WTC11 (cell line): ENCODE measurements around the gene C1orf167.

ENCODE experiments used
- CREB1 ChIP-seq: sonication (generic); formaldehyde crosslinking; IDR thresholded peaks from 2 replicates; pipeline ENCODE4 v1.8.0; 2023; ENCODE audit warnings: mild to moderate bottlenecking, missing genetic modification reagents
- CTCF ChIP-seq: fragments of 200-600 bp; IDR thresholded peaks from 2 replicates; pipeline ENCODE4 v1.8.0; 2022; ENCODE audit warnings: antibody characterized with exemption
- JAZF1 ChIP-seq: fragments of 250-450 bp; sonication (Bioruptor Pico); IDR thresholded peaks from 2 replicates; pipeline ENCODE4 v1.9.0; 2021; ENCODE audit warnings: moderate library complexity, mild to moderate bottlenecking, inconsistent platforms
- MAX ChIP-seq: sonication (generic); formaldehyde crosslinking; IDR thresholded peaks from 2 replicates; pipeline ENCODE4 v1.8.0; 2022; ENCODE audit warnings: mild to moderate bottlenecking, missing genetic modification reagents
- MYBL2 ChIP-seq: sonication (generic); formaldehyde crosslinking; IDR thresholded peaks from 2 replicates; pipeline ENCODE4 v1.8.1; 2023; ENCODE audit warnings: mild to moderate bottlenecking, moderate library complexity, missing genetic modification reagents
- STAT6 ChIP-seq: sonication (generic); formaldehyde crosslinking; conservative IDR thresholded peaks from 2 replicates; pipeline ENCODE4 v1.8.1; 2023; ENCODE audit warnings: mild to moderate bottlenecking, low read depth, missing genetic modification reagents, moderate library complexity
- TCF7 ChIP-seq: sonication (generic); formaldehyde crosslinking; IDR thresholded peaks from 2 replicates; pipeline ENCODE4 v1.8.0; 2022; ENCODE audit warnings: mild to moderate bottlenecking, low read depth, missing genetic modification reagents, moderate library complexity
- TP53 ChIP-seq: sonication (generic); formaldehyde crosslinking; IDR thresholded peaks from 2 replicates; pipeline ENCODE4 v1.8.1; 2023; ENCODE audit warnings: mild to moderate bottlenecking, missing genetic modification reagents
- TF ChIP-seq, protein P1 (sequence below): fragments of 250-450 bp; sonication (Bioruptor Pico); conservative IDR thresholded peaks from 2 replicates; pipeline ENCODE4 v1.9.0; 2021; ENCODE audit warnings: mild to moderate bottlenecking

- no peak for TF ChIP-seq CTCF
- no peak for TF ChIP-seq CREB1 (CRISPR knock-in tag)
- TF ChIP-seq TCF7 (CRISPR knock-in tag) = no peak
- TF ChIP-seq MAX (CRISPR knock-in tag) = no peak
- TF ChIP-seq TP53 (CRISPR knock-in tag) = no peak
- TF ChIP-seq MYBL2 (CRISPR knock-in tag) = no peak
- no peak for TF ChIP-seq STAT6 (CRISPR knock-in tag)
- no peak for TF ChIP-seq JAZF1
- TF ChIP-seq, protein P1, sequence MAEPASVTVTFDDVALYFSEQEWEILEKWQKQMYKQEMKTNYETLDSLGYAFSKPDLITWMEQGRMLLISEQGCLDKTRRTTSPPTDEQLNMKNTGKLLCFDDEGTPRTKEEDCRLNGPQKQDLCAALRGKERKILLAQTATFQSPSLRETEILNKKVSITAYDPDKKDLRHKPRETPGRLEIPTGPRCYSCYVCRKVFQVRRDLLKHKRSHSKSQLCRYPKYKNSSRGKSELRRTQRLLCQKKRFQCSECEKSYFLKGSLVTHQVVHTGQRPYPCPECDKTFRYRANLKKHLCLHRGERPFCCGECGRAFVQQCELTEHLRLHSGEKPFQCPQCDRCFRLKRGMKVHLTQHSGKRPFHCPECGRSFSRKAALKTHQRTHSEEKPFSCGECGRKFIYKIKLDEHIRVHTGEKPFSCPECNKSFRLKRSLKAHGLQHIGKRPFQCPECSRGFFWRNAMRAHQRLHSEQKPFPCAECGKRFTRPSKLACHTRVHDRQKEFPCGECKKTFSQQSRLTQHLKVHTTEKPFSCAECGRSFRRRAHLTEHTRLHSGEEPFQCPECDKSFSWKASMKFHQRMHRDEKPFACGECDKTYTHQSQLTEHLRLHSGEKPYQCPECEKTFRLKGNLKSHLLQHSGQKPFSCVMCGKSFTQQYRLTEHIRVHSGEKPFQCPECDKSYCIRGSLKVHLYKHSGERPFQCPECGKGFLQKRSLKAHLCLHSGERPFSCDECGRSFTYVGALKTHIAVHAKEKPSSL (CRISPR knock-in tag) = no peak
These were observed 37.9 kb downstream of the C1orf167 start for GRCh38 chr1:11799896-11800295.
